Colonic mucosa (tissue), 4 donors: ENCODE measurements around the gene ZSCAN26. TPM values are rescaled to one million over a fixed set of nuclear protein-coding genes. Genes with fewer than 3 reads are reported as not detected.
"Not testable (repeated sequence)": the region's sequence is repeated elsewhere in the genome, so short reads cannot be mapped to it uniquely, and the experiment has no call there.

Experiments used
- DNase-seq: peaks from one replicate; pipeline ENCODE4 v3.0.0-alpha.2; 2020
- H3K27ac ChIP-seq: fragments of 200-600 bp; one replicate; pipeline ENCODE4 v1.8.0; 2021
- H3K27me3 ChIP-seq: fragments of 200-600 bp; one replicate; pipeline ENCODE4 v1.8.0; 2021
- H3K36me3 ChIP-seq: fragments of 200-600 bp; one replicate; pipeline ENCODE4 v1.8.0; 2021
- H3K4me1 ChIP-seq: fragments of 200-600 bp; one replicate; pipeline ENCODE4 v1.8.0; 2021; ENCODE audit warnings: mild to moderate bottlenecking
- H3K4me3 ChIP-seq: fragments of 200-600 bp; one replicate; pipeline ENCODE4 v1.8.0; 2021
- H3K9ac ChIP-seq, 2 donors: one replicate each; pipeline ENCODE4 v1.7.0; 2013; ENCODE audit warnings: control low read depth in 2 of 2, low read depth in 2 of 2, low read length in 2 of 2
- H3K9me3 ChIP-seq: fragments of 200-600 bp; one replicate; pipeline ENCODE4 v1.8.0; 2021
- CTCF ChIP-seq: fragments of 200-600 bp; IDR thresholded peaks from one replicate; pipeline ENCODE4 v1.8.0; 2022; ENCODE audit warnings: antibody characterized with exemption, mild to moderate bottlenecking
- intact Hi-C: fragments of 100-400 bp; cut with DNase I; formaldehyde crosslinking; loops from one replicate; pipeline ENCODE4 v1.14.1; 2022
- total RNA-seq, 2 donors: library from RNA; stranded (reverse); fragmentation: NEBNext Ultra II Directional in 1 of 2; extraction: Animal tissue kit (Norgen Biotek cat#: 25700) in 1 of 2; gene quantifications; one replicate each; pipeline ENCODE4 v1.2.1, GENCODE V29; 2021
- donor health status: healthy.
- donor health status: DM: no; HTN: no; CAD: no.
- donor health status: DM: no; HTN: no; CAD: no.

Gene ZSCAN26
- total RNA-seq, 2 donors from 2014 or later: 4.2 to 7.8 TPM

DNA sequence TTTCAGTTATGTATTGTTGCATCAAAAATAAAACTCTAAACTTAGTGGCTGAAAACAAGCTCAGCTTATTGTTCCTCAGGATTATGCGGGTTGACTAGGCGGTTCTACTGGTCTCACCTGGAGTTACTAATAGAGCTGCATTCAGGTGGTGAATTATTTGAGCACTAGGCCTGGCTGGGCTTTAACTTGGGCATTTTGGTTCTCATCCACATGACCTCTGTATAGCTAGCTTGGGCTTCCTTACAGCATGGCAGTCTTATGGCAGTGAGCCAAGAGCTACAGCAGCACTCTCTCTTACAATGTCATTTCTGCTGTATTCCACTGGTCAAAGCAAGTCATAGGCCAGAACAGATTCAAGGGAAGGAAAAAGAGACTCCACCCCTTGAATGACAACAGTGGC is 16.0 kb downstream of the ZSCAN26 start:
- no peaks in the 10 kb centered on the region for H3K9me3 ChIP-seq
- TF ChIP-seq CTCF: no peak
- intact Hi-C loops: no loop called here
- no peaks in the 10 kb centered on the region for H3K4me1 ChIP-seq
- no peak overlapping the region for H3K9ac ChIP-seq
- H3K36me3 ChIP-seq: no peaks in the 10 kb centered on the region
- no peak overlapping the region for H3K4me3 ChIP-seq
- no peaks in the 10 kb centered on the region for H3K27me3 ChIP-seq
- DNase-seq: no peak
- H3K27ac ChIP-seq: no peak overlapping the region

DNA sequence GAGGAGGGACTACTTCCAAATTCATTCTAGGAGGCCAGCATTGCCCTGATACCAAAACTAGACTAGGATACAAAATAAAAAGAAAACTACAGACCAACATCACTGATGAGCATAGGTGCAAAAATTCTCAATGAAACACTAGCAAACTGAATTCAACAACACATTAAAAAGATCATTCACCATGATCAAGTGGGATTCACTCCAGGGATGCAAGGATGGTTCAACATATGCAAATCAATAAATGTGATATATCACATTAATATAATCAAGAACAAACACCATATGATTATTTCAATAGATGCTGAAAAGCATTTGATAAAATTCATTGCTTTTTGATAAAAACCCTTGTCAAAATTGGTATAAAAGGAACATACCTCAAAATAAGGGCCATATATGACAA is 24.6 kb downstream of the ZSCAN26 start:
- Histone ChIP-seq H3K9me3 (no peaks in the 10 kb centered on the region), H3K4me3 (no peak overlapping the region), H3K36me3 (no peaks in the 10 kb centered on the region), H3K9ac (no peak overlapping the region), H3K27me3 (no peaks in the 10 kb centered on the region), H3K27ac (no peak overlapping the region), H3K4me1 (no peaks in the 10 kb centered on the region)
- no peak for TF ChIP-seq CTCF
- no peak for DNase-seq
- intact Hi-C loops: no loop called here

- H3K4me3 ChIP-seq: no peak overlapping the region
- no peaks in the 10 kb centered on the region for H3K27me3 ChIP-seq
- H3K9me3 ChIP-seq: no peaks in the 10 kb centered on the region
- no peaks in the 10 kb centered on the region for H3K4me1 ChIP-seq
- H3K9ac ChIP-seq: no peak overlapping the region
- intact Hi-C loops: no loop called here
- H3K27ac ChIP-seq: no peak overlapping the region
- no peaks in the 10 kb centered on the region for H3K36me3 ChIP-seq
- TF ChIP-seq CTCF: no peak
- no peak for DNase-seq
These were observed 28.4 kb downstream of the ZSCAN26 start for GRCh38 chr6:28295326-28295725.

DNA sequence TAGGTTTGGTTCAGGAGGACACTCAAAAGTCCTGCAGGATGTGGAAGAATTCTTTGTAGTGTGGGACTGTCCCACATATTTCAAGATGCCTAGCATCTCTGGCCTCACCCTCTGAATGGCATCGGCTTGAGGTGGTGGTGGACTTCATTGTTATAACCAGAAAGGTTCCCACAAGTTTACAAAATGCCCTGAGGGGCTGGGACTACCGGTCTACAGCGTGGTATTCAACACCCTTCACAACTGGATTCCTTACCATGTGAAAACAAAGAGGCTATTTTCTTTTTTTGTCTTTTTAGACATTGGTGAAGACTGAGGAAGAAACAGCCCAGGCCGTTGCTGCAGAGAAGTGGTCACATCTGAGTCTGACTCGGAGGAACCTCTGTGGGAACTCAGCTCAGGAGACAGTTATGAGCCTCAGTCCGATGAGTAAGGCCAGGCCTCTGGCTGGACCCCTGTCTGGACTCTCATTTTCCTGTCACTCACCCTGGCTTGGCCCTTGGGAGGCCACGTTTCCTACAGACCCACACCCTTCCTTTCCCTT is 29.6 kb downstream of the ZSCAN26 start:
- Histone ChIP-seq H3K36me3 (no peaks in the 10 kb centered on the region), H3K4me3 (no peak overlapping the region), H3K9ac (no peak overlapping the region), H3K27ac (no peak overlapping the region), H3K27me3 (no peaks in the 10 kb centered on the region), H3K4me1 (no peaks in the 10 kb centered on the region), H3K9me3 (no peaks in the 10 kb centered on the region)
- DNase-seq: no peak
- intact Hi-C loops: no loop called here
- TF ChIP-seq CTCF: no peak

DNA sequence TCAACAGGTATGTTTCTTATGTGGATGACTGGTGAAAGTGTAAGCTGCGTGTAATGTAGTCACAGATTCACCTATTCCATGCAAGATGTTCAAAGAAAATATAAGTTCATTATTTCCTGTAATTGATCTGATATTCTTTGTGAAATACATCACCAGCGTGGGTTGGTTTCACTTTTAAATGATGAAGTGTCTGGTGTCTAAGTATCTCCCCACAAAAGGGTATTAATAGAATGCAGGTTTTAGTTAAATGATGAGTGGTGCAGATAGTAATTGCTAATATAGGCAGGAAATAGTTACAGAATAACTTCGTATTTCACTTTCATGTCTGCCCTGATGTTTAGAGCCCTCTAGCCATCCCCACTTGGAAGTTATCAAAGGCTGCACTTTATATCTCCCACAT is 36.6 kb downstream of the ZSCAN26 start:
- Histone ChIP-seq H3K4me1 (no peaks in the 10 kb centered on the region), H3K36me3 (no peaks in the 10 kb centered on the region), H3K9ac (no peak overlapping the region), H3K4me3 (no peak overlapping the region), H3K27me3 (no peaks in the 10 kb centered on the region), H3K27ac (no peak overlapping the region), H3K9me3 (no peaks in the 10 kb centered on the region)
- no peak for TF ChIP-seq CTCF
- intact Hi-C loops: no loop called here
- DNase-seq: no peak

DNA sequence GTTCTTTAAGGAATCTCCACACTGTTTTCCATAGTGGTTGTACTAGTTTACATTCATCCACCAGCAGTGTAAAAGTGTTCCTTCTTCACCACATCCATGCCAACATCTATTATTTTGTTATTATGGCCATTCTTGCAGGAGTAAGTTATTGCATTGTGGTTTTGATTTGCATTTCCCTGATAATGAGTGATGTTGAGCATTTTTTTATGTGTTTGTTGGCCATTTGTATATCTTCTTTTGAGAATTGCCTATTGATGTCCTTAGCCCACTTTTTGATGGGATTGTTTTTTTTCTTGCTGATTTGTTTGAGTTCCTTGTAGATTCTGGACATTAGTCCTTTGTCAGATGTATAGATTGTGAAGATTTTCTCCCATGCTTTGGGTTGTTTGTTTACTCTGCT is 39.4 kb downstream of the ZSCAN26 start:
- DNase-seq, intact Hi-C loops, H3K4me3 ChIP-seq, H3K9ac ChIP-seq, H3K4me1 ChIP-seq, H3K9me3 ChIP-seq, H3K27ac ChIP-seq, H3K27me3 ChIP-seq, H3K36me3 ChIP-seq: not testable (repeated sequence)
